DOHH2 (cell line): ENCODE measurements around the gene PTPRN2.

Source experiments
- H3F3A ChIP-seq: fragments of 200-600 bp; sonication (generic), shearing (Covaris generic); 2 replicates; pipeline ENCODE4 v1.6.0; 2016; ENCODE audit warnings: antibody characterized with exemption, mild to moderate bottlenecking; ENCODE audit not compliant: control insufficient read depth, insufficient read depth
- H3K27ac ChIP-seq: fragments of 200-600 bp; sonication (generic); 2 replicates; pipeline ENCODE4 v1.5.1; 2014; ENCODE audit warnings: low read depth, mild to moderate bottlenecking, low read length, moderate library complexity
- H3K27me3 ChIP-seq: fragments of 200-600 bp; sonication (generic); 2 replicates; pipeline ENCODE4 v1.6.1; 2014; ENCODE audit warnings: mild to moderate bottlenecking, low read length, mixed read lengths; ENCODE audit not compliant: control insufficient read depth
- H3K36me3 ChIP-seq: fragments of 200-600 bp; sonication (generic); 2 replicates; pipeline ENCODE4 v1.6.1; 2014; ENCODE audit warnings: mild to moderate bottlenecking, low read length, moderate library complexity, mixed read lengths; ENCODE audit not compliant: control insufficient read depth
- H3K4me1 ChIP-seq: fragments of 200-600 bp; sonication (generic); 2 replicates; pipeline ENCODE4 v1.6.1; 2014; ENCODE audit warnings: mild to moderate bottlenecking, low read length, mixed read lengths; ENCODE audit not compliant: control insufficient read depth
- H3K4me2 ChIP-seq: fragments of 200-600 bp; sonication (generic); 2 replicates; pipeline ENCODE4 v1.6.0; 2014; ENCODE audit warnings: mild to moderate bottlenecking, low read length, moderate library complexity
- H3K4me3 ChIP-seq: fragments of 200-600 bp; sonication (generic); 2 replicates; pipeline ENCODE4 v1.5.1; 2014; ENCODE audit warnings: mild to moderate bottlenecking, low read length, mixed read lengths
- H3K79me2 ChIP-seq: fragments of 200-600 bp; sonication (generic); 2 replicates; pipeline ENCODE4 v1.6.1; 2014; ENCODE audit warnings: mild to moderate bottlenecking, low read length, mixed read lengths; ENCODE audit not compliant: control insufficient read depth
- H3K9me2 ChIP-seq: fragments of 200-600 bp; sonication (generic); replicated peaks from 2 replicates; pipeline ENCODE4 v1.6.1; 2014; ENCODE audit warnings: mild to moderate bottlenecking, low read length, mixed read lengths; ENCODE audit not compliant: control insufficient read depth
- H3K9me3 ChIP-seq: fragments of 200-600 bp; sonication (generic); 2 replicates; pipeline ENCODE4 v1.6.1; 2014; ENCODE audit warnings: antibody characterized with exemption, low read length, mixed read lengths; ENCODE audit not compliant: control insufficient read depth, insufficient read depth
- H4K20me1 ChIP-seq: fragments of 200-600 bp; sonication (generic); 2 replicates; pipeline ENCODE4 v1.6.0; 2014; ENCODE audit warnings: low read depth, mild to moderate bottlenecking, antibody characterized with exemption, low read length, moderate library complexity; ENCODE audit not compliant: control insufficient read depth, insufficient read depth
- CTCF ChIP-seq: fragments of 200-600 bp; sonication (generic); IDR thresholded peaks from one replicate; pipeline ENCODE4 v1.5.1; 2014; ENCODE audit warnings: antibody characterized with exemption, mild to moderate bottlenecking, low read depth, low read length; ENCODE audit not compliant: poor library complexity, severe bottlenecking
- EZH2phosphoT487 ChIP-seq: fragments of 200-600 bp; sonication (generic); IDR thresholded peaks from 2 replicates; pipeline ENCODE4 v1.6.1; 2017; ENCODE audit warnings: borderline replicate concordance, mild to moderate bottlenecking, antibody characterized with exemption, low read length, moderate library complexity, mixed read lengths

PTPRN2 gene

DNA sequence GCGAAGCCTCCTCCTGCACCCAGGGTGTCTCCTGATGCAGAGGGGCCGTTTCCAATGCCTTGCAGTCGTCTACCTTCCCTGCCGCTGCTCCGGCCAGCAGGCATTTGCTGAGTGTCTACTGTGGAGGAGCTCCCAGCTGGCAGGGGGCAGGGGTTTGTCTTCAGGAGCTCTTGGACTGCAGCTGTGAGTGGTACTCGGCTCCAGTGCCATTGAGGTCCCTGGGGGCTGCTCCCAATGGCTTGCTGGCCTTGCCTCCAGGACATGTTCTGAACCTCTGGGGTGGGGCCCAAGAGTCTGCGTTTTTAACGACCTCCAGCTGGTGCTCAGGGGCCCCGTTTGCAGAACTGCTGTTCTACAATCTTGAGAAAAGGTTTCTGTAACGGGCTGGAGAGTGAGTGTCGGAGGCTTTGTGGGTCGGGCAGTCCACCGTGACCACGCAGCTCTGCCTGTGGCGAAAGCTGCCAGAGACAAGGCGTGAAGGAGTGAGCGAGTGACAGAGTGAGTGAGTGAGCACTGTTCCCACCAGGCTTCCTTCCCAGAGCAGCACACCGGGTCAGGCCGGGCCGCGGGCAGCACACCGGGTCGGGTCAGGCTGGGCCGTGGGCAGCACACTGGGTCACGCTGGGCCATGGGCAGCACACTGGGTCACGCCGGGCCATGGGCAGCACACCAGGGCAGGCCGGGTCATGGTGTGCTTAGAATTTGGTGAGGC lies 520.2 kb downstream of the PTPRN2 start:
- Histone ChIP-seq H3K9me2 (no peaks in the 10 kb centered on the region), H3F3A (no peaks in the 10 kb centered on the region), H3K36me3 (no peaks in the 10 kb centered on the region), H3K27me3 (no peaks in the 10 kb centered on the region), H3K4me2 (no peak overlapping the region), H3K27ac (no peak overlapping the region), H3K79me2 (no peaks in the 10 kb centered on the region), H3K9me3 (peaks cover 75% of the 10 kb centered on the region; the same call in 1 of the 2 replicates), H3K4me1 (no peaks in the 10 kb centered on the region), H3K4me3 (no peak overlapping the region), H4K20me1 (no peaks in the 10 kb centered on the region)
- TF ChIP-seq CTCF (no peak), EZH2phosphoT487 (no peak)

DNA sequence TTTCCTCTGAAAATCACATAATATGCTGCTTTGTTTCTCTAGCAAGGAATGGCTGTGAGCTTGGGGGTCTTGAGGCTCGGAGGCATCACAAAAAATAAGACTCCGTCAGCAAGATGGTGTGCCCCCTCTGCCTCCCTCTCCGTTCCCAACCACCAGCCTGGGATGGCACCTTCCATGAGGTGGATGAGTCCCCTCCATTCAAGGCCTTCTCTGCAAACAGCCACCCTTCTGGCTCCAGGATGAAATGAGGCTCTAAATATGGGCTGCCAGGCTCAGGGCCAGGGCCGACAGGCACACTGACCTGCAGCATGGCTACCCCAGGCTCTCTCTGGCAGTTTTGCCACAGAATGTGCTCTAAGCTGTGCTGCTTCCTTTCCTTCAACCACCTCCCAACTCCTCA lies 521.5 kb downstream of the PTPRN2 start:
- H3K4me3 ChIP-seq: no peak overlapping the region
- H4K20me1 ChIP-seq: no peaks in the 10 kb centered on the region
- no peaks in the 10 kb centered on the region for H3K36me3 ChIP-seq
- H3K79me2 ChIP-seq: no peaks in the 10 kb centered on the region
- no peaks in the 10 kb centered on the region for H3K27me3 ChIP-seq
- H3K9me3 ChIP-seq: peaks cover 76% of the 10 kb centered on the region; the same call in 1 of the 2 replicates
- no peak overlapping the region for H3K27ac ChIP-seq
- H3F3A ChIP-seq: no peaks in the 10 kb centered on the region
- TF ChIP-seq EZH2phosphoT487 (no peak), CTCF (no peak)
- H3K4me1 ChIP-seq: no peaks in the 10 kb centered on the region
- no peaks in the 10 kb centered on the region for H3K9me2 ChIP-seq
- H3K4me2 ChIP-seq: no peak overlapping the region

DNA sequence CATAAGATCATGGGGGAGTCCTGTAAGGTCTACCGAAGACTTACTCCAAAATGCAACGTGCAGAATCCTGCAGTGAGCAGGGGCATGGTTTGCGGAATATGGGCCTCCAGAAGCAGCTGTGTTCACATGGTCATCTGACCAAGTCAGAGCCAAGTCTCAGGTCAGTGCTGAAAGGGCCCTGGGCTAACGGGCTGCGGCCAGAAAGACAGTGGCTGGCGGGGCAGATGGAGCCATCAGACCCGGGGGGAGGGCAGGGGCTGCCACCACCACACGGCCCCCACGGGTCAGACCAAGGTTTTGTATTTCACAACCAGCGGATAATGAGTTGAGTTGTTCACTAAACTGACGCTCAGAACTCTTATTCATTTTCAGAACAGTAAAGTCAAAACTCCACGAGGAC lies 522.3 kb downstream of the PTPRN2 start:
- Histone ChIP-seq H3K27ac (no peak overlapping the region), H3K4me2 (no peak overlapping the region), H3K79me2 (no peaks in the 10 kb centered on the region), H3K27me3 (no peaks in the 10 kb centered on the region), H3K4me3 (no peak overlapping the region), H3K9me3 (peaks cover 79% of the 10 kb centered on the region; the same call in 1 of the 2 replicates), H3F3A (no peaks in the 10 kb centered on the region), H3K4me1 (no peaks in the 10 kb centered on the region), H3K9me2 (no peaks in the 10 kb centered on the region), H3K36me3 (no peaks in the 10 kb centered on the region), H4K20me1 (no peaks in the 10 kb centered on the region)
- TF ChIP-seq CTCF (no peak), EZH2phosphoT487 (no peak)
